ENCODE measurements around the gene NUDT17. TPM values are rescaled to one million over a fixed set of nuclear protein-coding genes. Genes with fewer than 3 reads are reported as not detected.

Gene NUDT17
- total and polyA plus RNA-seq, 2 of the 8 experiments (the other 6 are each of a cell fraction or from before 2014, with no cell fraction given) = 2.7 to 4.1 TPM

DNA sequence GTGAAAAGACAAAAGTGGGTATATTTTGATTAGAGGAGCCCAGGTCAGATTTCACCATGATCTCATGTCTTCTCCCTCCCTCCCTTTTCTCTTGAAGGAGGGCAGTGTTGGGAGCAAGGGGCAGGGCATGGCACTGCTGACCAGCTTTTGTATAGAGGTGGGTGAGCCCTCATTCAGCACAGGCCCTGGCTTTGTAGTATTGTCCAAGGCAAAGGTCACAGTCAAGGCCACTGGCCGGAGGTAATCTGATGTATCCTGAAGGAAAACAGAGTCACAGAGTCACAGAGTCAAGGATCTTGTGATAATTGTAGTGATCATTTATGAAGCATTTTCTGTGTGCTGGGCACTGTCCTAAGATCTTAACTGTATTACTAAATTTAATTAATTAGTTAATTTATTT, 52.5 kb downstream of the NUDT17 start:
- no peak for DNase-seq (ENCODE audit: low read depth in 1 of 2, low spot score in 2 of 2)
- Histone ChIP-seq H4K5ac (ENCODE audit: insufficient read length, low read depth, low read length) (no peak overlapping the region), H3K23ac (ENCODE audit: insufficient read length) (no peak overlapping the region), H2BK120ac (replicated peaks; ENCODE audit: low read depth, low read length) (no peak overlapping the region), H2AFZ (ENCODE audit: low read length) (no peak overlapping the region), H3K4me2 (ENCODE audit: insufficient read depth in 1 of 2, low read depth in 2 of 2, low read length in 2 of 2) (no peak overlapping the region), H3K56ac (replicated peaks; ENCODE audit: insufficient read length, low read depth, low read length) (no peak overlapping the region), H3K36me3 (ENCODE audit: control insufficient read depth in 2 of 4, insufficient read depth in 4 of 4, low read length in 3 of 4) (no peaks in the 10 kb centered on the region), H3K18ac (ENCODE audit: extremely low read depth, low read length) (no peak overlapping the region), H4K91ac (replicated peaks; ENCODE audit: insufficient read length, low read length) (no peak overlapping the region), H3K79me2 (ENCODE audit: control insufficient read depth in 1 of 2, insufficient read depth in 2 of 2, low read length in 2 of 2) (no peaks in the 10 kb centered on the region), H3K14ac (ENCODE audit: insufficient read length) (no peak overlapping the region), H3K27ac (ENCODE audit: low read depth, low read length) (no peak overlapping the region), H3K79me1 (ENCODE audit: low read depth, low read length) (no peaks in the 10 kb centered on the region), H3K4me1 (replicated peaks in 1 of 4; ENCODE audit: control insufficient read depth in 3 of 4, insufficient read depth in 4 of 4, low read length in 3 of 4) (no peaks in the 10 kb centered on the region), H3K4me3 (ENCODE audit: extremely low read depth in 1 of 4, insufficient read depth in 2 of 4, low read depth in 3 of 4, low read length in 4 of 4) (no peak overlapping the region), H4K20me1 (replicated peaks in 1 of 2; ENCODE audit: control insufficient read depth in 1 of 2, insufficient read depth in 2 of 2, low read length in 2 of 2) (no peaks in the 10 kb centered on the region), H3K4ac (replicated peaks; ENCODE audit: insufficient read length, low read depth, low read length) (no peak overlapping the region), H2AK5ac (ENCODE audit: low read depth, low read length) (no peak overlapping the region), H4K8ac (ENCODE audit: extremely low read depth, insufficient read depth, low read length) (no peak overlapping the region), H3K9ac (replicated peaks in 1 of 4; ENCODE audit: extremely low read depth in 1 of 4, low read depth in 3 of 4, low read length in 3 of 4) (no peak overlapping the region), H3K27me3 (replicated peaks in 1 of 4; ENCODE audit: control insufficient read depth in 3 of 4, extremely low read depth in 1 of 4, insufficient read depth in 3 of 4, low read length in 3 of 4) (no peaks in the 10 kb centered on the region; a peak in 1 of 7 replicates), H3K9me3 (ENCODE audit: insufficient read depth in 2 of 2, low read depth in 1 of 2, low read length in 1 of 2) (no peaks in the 10 kb centered on the region), H2BK20ac (ENCODE audit: low read length) (no peak overlapping the region), H2BK15ac (ENCODE audit: low read length) (no peak overlapping the region), H2BK12ac (ENCODE audit: low read depth, low read length) (no peak overlapping the region), H2BK5ac (ENCODE audit: low read depth, low read length) (no peak overlapping the region), H3K23me2 (ENCODE audit: low read depth, low read length) (no peaks in the 10 kb centered on the region; the same call in 1 of the 2 replicates)
- ChIA-PET POLR2A (ENCODE audit: partially characterized antibody) (interaction anchor here (1.3 kb wide), 1 partner anchor 30 kb away, joined by 4 read pairs; the partner anchor contains the start of gene RBM8A), CTCF (ENCODE audit: partially characterized antibody) (interaction anchor here (1.5 to 9.5 kb wide), 2 partner anchors 11 to 51 kb away, joined by 3 to 74 read pairs; partner anchors contain the start of gene ITGA10)
- WGBS, 2 experiments (ENCODE audit: extremely low coverage in 1 of 2, insufficient coverage in 1 of 2, insufficient read length in 1 of 2, insufficient replicate concordance in 2 of 2, low coverage in 1 of 2, low lambda C conversion rate in 2 of 2, missing lambda C conversion rate in 1 of 2) = 100% methylated on average over 1 of the region's 1 CpG; no CpG with 5 or more reads in 1 of the 2 experiments
- no peak for FAIRE-seq
- TF ChIP-seq BRCA1 (IDR thresholded peaks at IDR 0.05; ENCODE audit: low read depth, low read length) (no peak), YY1 (IDR thresholded peaks at IDR 0.05; ENCODE audit: low read depth, low read length) (no peak), CTBP2 (IDR thresholded peaks at IDR 0.05; ENCODE audit: borderline replicate concordance, insufficient read depth, insufficient read length, low read length) (no peak), TAF7 (optimal IDR thresholded peaks at IDR 0.05; ENCODE audit: borderline replicate concordance, low read depth, low read length) (no peak), BACH1 (IDR thresholded peaks at IDR 0.05; ENCODE audit: low read length) (no peak), GABPA (IDR thresholded peaks at IDR 0.05; ENCODE audit: borderline replicate concordance, insufficient read depth, low read length) (no peak), SRF (IDR thresholded peaks at IDR 0.05; ENCODE audit: low read depth, low read length) (no peak), NANOG (IDR thresholded peaks at IDR 0.05; ENCODE audit: insufficient read depth, low read depth, low read length, poor library complexity, severe bottlenecking) (no peak), CTCF (IDR thresholded peaks at IDR 0.05; ENCODE audit: control extremely low read depth in 1 of 3, insufficient read depth in 1 of 3, low read depth in 1 of 3, low read length in 3 of 3) (no peak), RBBP5 (IDR thresholded peaks at IDR 0.05; ENCODE audit: borderline replicate concordance, low read depth, low read length) (no peak), TCF12 (IDR thresholded peaks at IDR 0.05; ENCODE audit: low read depth, low read length) (no peak)
